EL (cell line): ENCODE measurements around the gene SLC8A2.

ENCODE experiments used
- DNase-seq: peaks from one replicate; pipeline ENCODE4 v3.0.0-alpha.2; 2016

The SLC8A2 gene

GRCh38 chr19:47485210-47485609, 13.5 kb upstream of the SLC8A2 start:
- no peak for DNase-seq

GRCh38 chr19:47483800-47484690, 12.4 kb upstream of the SLC8A2 start, which contains the start of gene KPTN:
Gene KPTN (minus strand): TSS chr19:47484219. CDS start chr19:47484160, 59 bp downstream.
- DNase-seq: peak; percentile 90

DNA sequence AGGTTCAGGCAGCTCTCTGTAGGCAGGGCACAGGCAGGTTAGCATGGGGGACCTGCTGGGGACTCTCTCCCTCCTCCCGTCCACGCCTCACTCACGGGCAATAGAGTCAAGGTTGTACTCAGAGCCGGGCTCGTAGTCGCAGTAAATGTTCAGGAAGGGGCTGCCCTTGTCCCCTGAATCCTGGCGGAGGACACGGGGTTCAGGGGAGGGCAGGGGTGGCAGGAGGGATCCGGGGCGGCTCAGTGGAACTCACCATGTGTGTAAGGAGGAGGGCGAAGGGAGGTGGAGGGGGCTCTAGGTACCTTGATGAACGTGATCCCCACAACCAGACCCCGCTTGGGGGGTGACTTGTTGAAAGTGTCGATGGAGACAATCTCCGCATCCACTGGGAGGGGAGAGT, 11.5 kb upstream of the SLC8A2 start:
- no peak for DNase-seq

DNA sequence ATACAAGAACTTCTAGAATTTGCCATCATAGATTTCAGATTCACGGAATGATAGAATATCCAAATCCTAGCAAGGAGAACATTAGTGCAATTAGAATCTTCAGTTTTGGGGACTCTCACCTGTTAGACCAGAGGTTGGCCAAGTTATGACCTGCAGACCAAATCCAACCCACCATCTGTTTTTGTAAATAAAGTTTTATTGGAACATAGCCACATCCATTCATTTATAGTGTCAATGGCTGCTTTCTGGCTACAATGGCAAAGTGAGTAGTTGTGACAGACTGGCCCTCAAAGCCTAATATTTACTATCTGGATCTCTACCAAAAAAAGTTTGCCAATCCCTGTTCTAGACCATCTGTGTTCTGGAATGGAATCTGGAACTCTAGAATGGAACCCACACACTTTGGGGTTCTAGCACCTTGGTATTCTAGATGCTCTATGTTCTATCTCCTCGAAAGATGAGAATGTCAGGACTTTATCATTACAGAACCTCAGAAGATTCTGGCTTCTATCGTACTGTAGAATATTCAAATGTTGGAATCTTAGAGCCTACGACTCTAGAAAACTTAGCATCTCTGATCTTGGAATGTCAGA, 9.9 kb upstream of the SLC8A2 start:
- DNase-seq: no peak

- DNase-seq: no peak
Observed at GRCh38 chr19:47480658-47481057, 9.0 kb upstream of the SLC8A2 start.

DNA sequence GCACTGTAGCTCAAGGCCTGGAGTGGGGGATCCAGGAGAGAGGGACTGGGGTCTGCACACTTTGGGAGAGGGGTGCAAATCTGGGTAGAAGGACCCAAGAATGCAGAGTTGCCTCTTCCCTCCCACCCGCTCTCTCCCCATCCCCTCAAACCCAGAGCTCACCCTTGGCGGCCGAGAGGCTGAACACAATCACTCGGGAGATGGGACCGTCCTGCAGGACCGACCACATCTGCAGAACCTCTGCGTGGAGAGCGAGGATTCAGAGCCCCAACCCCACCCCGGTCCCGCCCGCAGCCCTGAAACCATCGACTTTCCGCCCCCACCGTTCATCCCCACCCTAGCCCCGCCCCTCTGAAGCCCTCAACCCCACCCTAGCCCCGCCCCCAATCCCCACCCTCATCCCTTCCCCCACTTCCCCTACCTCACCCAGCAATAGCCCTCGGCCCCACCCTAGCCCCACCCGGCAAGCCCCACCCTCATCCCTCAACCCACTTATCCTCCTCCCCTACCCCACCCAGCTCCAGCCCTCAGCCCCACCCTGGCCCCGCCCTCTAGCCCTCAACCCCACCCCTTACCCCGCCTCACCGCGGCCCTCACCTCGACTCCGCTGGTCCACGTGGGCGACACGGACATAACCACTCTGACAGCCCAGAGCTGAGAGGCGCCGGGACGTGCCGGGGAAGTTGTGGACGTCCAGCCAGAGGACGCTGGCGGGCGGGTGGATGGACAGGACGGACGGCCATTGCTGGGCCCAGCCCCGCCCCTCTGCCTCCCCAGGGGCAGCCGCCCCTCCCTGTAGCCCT, 8.2 kb upstream of the SLC8A2 start:
- no peak for DNase-seq

DNA sequence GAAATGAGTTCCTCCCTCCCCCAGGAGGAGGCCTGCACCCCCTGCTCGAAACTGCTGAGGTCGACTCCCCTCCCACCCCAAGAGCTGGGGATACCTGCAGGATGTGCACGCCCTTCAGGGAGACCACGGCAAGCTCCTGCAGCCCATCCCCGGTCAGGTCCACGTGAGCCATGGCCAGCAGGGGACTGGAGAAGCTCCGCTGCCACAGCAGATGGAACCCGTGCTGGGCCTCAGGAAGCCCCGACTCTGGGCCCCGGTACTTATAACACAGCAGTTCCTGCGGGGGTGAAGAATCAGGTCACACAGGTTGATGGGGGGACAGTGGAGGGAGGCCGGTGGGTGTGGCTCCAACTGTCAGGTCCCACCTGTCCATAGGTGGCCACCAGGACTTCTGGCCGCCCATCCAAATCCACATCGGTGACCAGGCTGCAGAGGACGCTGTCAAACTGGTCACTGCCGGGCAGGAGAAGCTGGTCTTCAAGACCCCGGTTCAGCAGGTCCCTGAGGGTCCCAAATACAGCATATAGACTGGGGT, 4.8 kb upstream of the SLC8A2 start:
- no peak for DNase-seq

DNA sequence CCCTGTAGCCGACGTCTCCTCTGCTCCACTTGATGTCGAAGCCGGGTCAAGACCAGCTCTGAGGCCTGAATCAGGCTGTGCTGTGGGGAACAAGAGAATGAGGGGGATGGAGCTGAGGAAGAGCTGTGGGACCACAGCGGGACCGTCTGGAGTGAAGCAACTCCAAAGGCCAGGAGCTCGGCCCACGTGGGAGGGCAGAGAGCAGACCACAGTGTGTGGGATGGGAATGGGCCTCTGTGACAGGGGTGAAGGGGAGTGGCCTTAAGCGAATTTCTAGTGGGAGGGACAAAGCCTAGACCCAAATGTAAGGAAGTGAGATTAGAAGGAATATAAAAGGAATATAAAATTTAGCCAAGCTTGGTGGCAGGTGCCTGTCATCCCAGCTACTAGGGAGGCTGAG, 3.8 kb upstream of the SLC8A2 start:
- no peak for DNase-seq

DNA sequence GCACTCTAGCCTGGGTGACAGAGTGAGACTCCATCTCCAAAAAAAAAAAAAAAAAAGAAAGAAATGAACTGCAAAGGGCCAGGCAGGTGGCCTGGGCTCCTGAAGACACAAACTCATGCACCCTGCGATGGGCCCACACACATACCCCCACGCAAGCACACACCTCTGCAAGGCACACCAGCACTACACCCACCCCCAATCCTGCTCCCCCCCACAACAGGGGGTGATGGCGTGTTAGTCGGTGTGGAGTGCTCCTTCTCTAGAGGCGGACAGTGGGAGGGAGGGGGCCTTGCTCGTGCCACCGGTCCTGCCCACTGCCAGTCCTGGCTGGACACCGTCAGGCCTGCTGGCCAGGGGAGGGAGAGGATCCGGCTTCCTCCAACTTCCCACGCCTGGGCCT, 1.6 kb upstream of the SLC8A2 start:
- no peak for DNase-seq

GRCh38 chr19:47471381-47471732, 336 bp downstream of the SLC8A2 start:
- no peak for DNase-seq

DNA sequence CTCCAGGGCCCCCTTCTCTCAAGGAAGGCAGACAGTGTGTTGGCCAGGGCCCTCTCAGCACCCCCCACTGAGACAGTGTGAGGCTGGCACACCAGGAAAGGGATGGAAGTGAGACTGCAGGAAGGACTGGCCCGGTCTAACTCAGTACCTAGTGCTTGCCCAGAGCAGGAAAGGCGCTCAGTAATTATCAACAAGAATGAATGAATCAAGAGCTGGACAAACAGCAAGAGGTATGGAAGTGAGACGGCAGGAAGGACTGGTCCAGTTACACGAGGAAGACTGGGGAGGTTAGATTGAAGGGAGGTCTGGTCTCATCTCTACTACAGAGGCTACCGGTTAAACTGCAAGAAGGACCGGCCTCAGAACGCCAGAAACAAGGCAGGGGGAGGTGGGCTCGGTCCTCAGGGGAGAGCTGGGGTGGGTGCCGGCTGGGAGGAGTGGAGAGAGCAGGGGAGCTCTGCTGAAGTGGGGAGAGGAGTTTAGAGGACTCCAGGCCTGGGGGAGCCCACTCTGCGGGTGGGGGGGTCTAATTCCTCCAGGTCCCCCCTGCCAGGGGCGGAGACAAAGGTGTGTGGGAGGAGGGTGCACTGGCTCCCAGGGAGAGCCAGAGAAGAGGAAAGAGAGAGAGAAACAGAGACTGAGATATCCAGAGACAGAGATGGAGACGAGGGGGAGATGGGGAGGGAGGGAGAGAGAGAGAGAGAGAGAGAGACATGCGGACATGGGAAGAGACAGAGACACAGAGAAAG, 1.1 kb downstream of the SLC8A2 start:
- DNase-seq: no peak

DNA sequence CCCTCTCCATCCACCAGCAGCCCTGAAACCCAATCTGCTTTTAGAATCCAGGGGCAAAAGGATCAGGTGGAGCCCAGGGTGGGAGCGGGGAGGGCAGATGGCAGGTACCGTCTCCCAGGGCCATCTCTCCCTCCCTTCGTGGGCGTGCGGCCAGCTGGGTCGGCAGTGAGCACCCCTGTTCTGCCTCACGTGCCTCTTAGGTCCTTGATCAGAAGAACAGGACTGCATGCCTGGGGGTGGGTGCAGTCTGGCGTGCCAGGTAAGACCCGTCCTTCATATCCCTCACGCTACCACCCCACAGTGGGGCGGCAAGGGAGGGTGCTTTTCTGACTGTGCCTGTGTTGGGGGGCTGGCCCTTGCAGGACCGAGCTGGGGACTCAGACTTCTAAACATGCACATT, 2.0 kb downstream of the SLC8A2 start:
- no peak for DNase-seq

DNA sequence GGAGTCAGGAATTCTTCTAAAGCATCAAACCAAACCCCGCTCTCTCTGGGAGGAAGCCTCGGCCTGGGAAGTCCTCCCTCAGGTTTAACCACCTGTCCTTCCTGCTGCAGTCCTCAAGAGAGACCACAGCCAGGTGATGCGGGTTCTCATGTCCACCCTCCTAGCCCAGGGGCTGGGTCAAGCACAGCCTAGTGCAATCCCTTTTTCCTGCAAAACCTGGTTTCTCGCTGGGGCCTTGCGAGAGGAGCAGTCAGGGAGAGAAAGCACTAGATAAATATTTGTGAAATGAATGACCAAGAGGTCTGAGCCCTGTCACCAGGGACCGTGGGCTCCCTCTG, 2.4 kb downstream of the SLC8A2 start:
- no peak for DNase-seq

- no peak for DNase-seq
Observed at GRCh38 chr19:47467914-47468313, 3.8 kb downstream of the SLC8A2 start.

DNA sequence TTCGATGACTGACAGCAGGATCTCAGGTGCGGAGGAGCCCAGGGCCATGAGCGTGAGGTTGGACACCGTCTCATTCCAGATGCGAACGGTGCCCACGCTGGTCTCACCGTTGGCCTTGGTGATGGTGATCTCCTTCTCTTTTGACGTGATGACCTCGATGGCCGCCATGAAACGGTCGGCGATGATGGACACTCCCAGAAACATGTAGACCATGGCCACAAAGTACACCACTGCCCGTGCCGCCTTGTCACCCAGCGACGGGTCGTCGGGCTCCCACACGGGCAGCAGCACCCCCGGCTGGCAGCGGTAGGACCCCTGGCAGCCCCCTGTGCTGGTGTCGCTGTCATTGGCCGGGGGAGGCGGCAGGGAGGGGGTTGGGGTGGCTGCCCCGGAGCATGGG, 5.7 kb downstream of the SLC8A2 start:
- DNase-seq: no peak

DNA sequence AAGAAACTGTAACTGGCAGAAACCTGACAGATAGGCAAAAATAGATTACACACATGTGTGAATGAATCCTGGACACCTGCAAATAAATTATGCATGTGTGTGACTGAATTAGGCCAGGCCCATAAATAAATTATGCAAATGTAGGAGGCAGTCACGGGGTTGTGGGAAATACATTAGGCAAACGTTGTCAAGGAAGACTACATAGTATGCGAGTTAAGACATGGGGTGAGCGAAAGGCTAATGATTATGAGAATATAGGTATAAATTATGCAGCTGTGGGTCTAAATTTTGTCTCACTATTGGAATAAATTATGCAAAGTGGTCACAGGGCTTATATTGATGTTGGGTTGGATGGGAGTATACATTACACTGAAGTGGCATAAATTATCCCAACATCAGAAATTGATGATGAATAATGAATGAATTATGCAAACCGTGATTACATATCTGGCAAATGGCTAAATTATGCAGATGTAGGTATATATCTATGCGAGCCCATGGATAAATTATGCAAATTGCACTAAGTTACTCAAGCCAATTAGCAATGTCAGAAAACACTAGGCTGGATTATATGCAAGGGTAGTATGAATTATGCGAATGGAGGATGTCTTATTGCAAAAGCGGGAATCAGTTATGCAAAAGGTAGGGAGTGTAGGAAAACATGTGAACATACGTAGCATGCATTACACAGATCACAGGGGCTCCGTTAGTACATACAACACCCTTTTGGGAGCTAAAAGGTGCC, 6.8 kb downstream of the SLC8A2 start:
- DNase-seq: no peak

GRCh38 chr19:47461876-47462275, 9.8 kb downstream of the SLC8A2 start:
- no peak for DNase-seq

GRCh38 chr19:47459477-47459876, 12.2 kb downstream of the SLC8A2 start:
- DNase-seq: no peak

- no peak for DNase-seq
Observed at GRCh38 chr19:47458672-47459071, 13.0 kb downstream of the SLC8A2 start.

DNA sequence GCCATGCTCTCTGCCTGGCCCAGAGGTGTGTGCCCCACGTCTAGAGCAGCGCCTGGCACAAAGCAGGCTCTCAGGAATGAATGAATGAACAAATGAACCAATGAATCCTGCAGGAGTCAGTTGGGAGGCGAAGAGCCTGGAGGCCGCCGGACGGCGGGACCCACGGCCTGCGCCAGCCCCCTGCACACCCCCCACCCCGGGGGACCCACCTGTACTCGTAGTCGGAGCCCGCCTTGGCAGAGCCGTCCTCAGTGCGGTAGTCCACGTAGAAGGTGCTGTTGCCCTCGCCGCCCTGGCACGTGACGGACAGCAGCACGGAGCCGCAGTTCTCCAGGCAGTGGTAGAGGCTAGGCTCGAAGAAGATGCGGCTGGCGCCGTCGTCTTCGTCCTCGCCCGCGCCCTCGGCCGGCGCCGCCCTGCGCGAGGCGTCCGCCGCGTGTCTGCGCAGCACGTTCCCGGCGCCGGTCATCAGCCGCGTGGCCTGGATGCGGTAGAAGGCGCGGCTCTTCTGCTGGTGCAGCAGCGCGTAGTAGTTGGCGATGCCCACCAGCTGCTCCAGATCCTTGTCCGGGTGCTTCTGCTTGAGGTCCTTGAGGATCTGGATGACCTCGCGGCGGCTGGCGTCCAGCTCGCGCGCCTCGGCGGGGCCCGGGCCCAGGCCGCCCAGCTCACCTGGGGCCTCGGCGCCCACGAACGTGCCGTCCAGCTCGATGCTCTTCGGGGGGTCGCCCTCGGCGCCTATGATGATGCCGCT, 14.8 kb downstream of the SLC8A2 start:
- DNase-seq: no peak

DNA sequence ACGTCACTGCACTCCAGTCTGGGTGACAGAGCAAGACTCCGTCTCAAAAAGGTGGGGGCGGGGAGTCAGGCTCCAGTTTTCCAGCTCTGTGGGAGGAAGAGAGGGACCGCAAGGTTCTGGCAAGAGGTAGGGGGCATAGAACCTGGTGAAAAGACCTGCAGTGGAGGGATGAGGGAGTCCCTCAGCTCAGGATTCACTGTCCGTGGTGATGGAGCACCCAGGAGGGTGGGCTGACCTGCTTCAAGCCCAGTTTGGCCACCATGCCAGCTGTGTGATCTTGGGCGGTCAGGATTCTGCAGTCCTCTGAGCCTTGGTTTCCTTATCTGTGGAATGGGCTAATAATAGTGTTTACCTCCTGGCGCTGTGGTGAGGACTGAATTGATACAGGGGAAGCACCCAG, 21.2 kb downstream of the SLC8A2 start:
- DNase-seq: no peak
